C4-2B (cell line): Measurements from ENCODE around the gene SPECC1.

Experiments
- H3K27ac ChIP-seq: fragments of 450-650 bp; 2 replicates; pipeline ENCODE4 v1.5.1; 2017
- CTCF ChIP-seq: fragments of 450-650 bp; conservative IDR thresholded peaks from 2 replicates; pipeline ENCODE4 v1.5.1; 2017; ENCODE audit warnings: mild to moderate bottlenecking
- ZFX ChIP-seq: fragments of 450-650 bp; IDR thresholded peaks from 2 replicates; pipeline ENCODE4 v1.6.1; 2017

SPECC1 gene

GRCh38 chr17:20151174-20151573 lies 142.0 kb downstream of the SPECC1 start:
- TF ChIP-seq CTCF (no peak), ZFX (no peak)
- no peak overlapping the region for H3K27ac ChIP-seq

GRCh38 chr17:20153231-20153630 lies 144.1 kb downstream of the SPECC1 start:
- TF ChIP-seq ZFX (no peak), CTCF (no peak)
- H3K27ac ChIP-seq: no peak overlapping the region

- no peak overlapping the region for H3K27ac ChIP-seq
- TF ChIP-seq ZFX (no peak), CTCF (no peak)
Observed at GRCh38 chr17:20154286-20155000, 145.3 kb downstream of the SPECC1 start.

- no peak for TF ChIP-seq ZFX
- no peak for TF ChIP-seq CTCF
- peak overlapping the region; percentile 77 for H3K27ac ChIP-seq
Observed at GRCh38 chr17:20155258-20156195, 146.4 kb downstream of the SPECC1 start.

- no peak for TF ChIP-seq CTCF
- peak; percentile 75 for TF ChIP-seq ZFX
- H3K27ac ChIP-seq: peak overlapping the region; percentile 77
Observed at GRCh38 chr17:20156196-20157000, 147.2 kb downstream of the SPECC1 start.

- peak overlapping the region; percentile 77 for H3K27ac ChIP-seq
- TF ChIP-seq CTCF: no peak
- TF ChIP-seq ZFX: no peak
Observed at GRCh38 chr17:20157001-20157310, 147.8 kb downstream of the SPECC1 start.
